Hepatocyte (in vitro differentiated cells): ENCODE results near the gene SHKBP1. TPM values are rescaled to one million over a fixed set of nuclear protein-coding genes. Genes with fewer than 3 reads are reported as not detected.

Experiments used
- DNase-seq: peaks from one replicate; pipeline ENCODE4 v3.0.0-alpha.2; 2016; ENCODE audit warnings: low spot score
- H2AFZ ChIP-seq: fragments of 200-600 bp; sonication (generic); 2 replicates; pipeline ENCODE4 v1.6.0; 2016; ENCODE audit warnings: antibody characterized with exemption, mild to moderate bottlenecking
- H3K27ac ChIP-seq: fragments of 200-600 bp; sonication (generic); 2 replicates; pipeline ENCODE4 v1.5.1; 2016; ENCODE audit warnings: mild to moderate bottlenecking
- H3K27me3 ChIP-seq: fragments of 200-600 bp; sonication (generic); 2 replicates; pipeline ENCODE4 v1.6.1; 2016
- H3K36me3 ChIP-seq: fragments of 200-600 bp; sonication (generic); replicated peaks from 2 replicates; pipeline ENCODE4 v1.5.1; 2016; ENCODE audit warnings: low read depth; ENCODE audit not compliant: insufficient read depth
- H3K4me1 ChIP-seq: fragments of 200-600 bp; sonication (generic); 2 replicates; pipeline ENCODE4 v1.5.1; 2016; ENCODE audit warnings: mild to moderate bottlenecking, moderate library complexity; ENCODE audit not compliant: insufficient read depth
- H3K4me2 ChIP-seq: fragments of 200-600 bp; sonication (generic); 2 replicates; pipeline ENCODE4 v1.6.0; 2016
- H3K4me3 ChIP-seq: fragments of 200-600 bp; sonication (generic); 2 replicates; pipeline ENCODE4 v1.5.1; 2016; ENCODE audit warnings: mild to moderate bottlenecking
- H3K79me2 ChIP-seq: fragments of 200-600 bp; sonication (generic); 2 replicates; pipeline ENCODE4 v1.6.0; 2017; ENCODE audit warnings: mild to moderate bottlenecking
- H3K9me2 ChIP-seq: fragments of 200-600 bp; sonication (generic); replicated peaks from 2 replicates; pipeline ENCODE4 v1.6.0; 2017; ENCODE audit warnings: mild to moderate bottlenecking; ENCODE audit not compliant: insufficient read depth
- H3K9me3 ChIP-seq: fragments of 200-600 bp; sonication (generic); 2 replicates; pipeline ENCODE4 v1.5.1; 2016; ENCODE audit warnings: low read depth, mild to moderate bottlenecking
- H4K20me1 ChIP-seq: fragments of 200-600 bp; sonication (generic); 2 replicates; pipeline ENCODE4 v1.6.0; 2016; ENCODE audit warnings: mild to moderate bottlenecking; ENCODE audit not compliant: insufficient read depth, poor library complexity, severe bottlenecking
- EZH2 ChIP-seq: fragments of 200-600 bp; sonication (generic); IDR thresholded peaks from 2 replicates; pipeline ENCODE4 v1.6.1; 2016; ENCODE audit warnings: antibody characterized with exemption, mild to moderate bottlenecking, borderline replicate concordance
- EZH2phosphoT487 ChIP-seq: fragments of 200-600 bp; sonication (generic); IDR thresholded peaks from one replicate; pipeline ENCODE4 v1.6.1; 2018; ENCODE audit warnings: antibody characterized with exemption, mild to moderate bottlenecking, low read depth, moderate library complexity; ENCODE audit not compliant: unreplicated experiment, severe bottlenecking
- WGBS: methylation state at CpG from one replicate; pipeline ENCODE4 v1.1.6; 2016; ENCODE audit warnings: low lambda C conversion rate; ENCODE audit errors: missing lambda C conversion rate; 5-methylcytosine and 5-hydroxymethylcytosine counted together
- polyA plus RNA-seq: library from polyadenylated mRNA; unstranded; fragments of >200 nt; fragmentation: Nextera tagmentation; extraction: Ambion mirVana; gene quantifications from 2 replicates; pipeline ENCODE4 v1.2.1, GENCODE V29; 2016
- total RNA-seq: library from RNA; depleted of rRNA; stranded (reverse); fragments of >200 nt; gene quantifications from 2 replicates; pipeline ENCODE4 v1.2.3, GENCODE V29; 2014
- TF ChIP-seq, protein P1 (sequence below): fragments of 200-600 bp; sonication (generic); IDR thresholded peaks from 2 replicates; pipeline ENCODE4 v1.5.1; 2016; ENCODE audit warnings: antibody characterized with exemption, mild to moderate bottlenecking; ENCODE audit not compliant: poor library complexity

SHKBP1 gene
- total and polyA plus RNA-seq, 2 experiments from 2014 or later: 44.6 to 83.6 TPM

DNA sequence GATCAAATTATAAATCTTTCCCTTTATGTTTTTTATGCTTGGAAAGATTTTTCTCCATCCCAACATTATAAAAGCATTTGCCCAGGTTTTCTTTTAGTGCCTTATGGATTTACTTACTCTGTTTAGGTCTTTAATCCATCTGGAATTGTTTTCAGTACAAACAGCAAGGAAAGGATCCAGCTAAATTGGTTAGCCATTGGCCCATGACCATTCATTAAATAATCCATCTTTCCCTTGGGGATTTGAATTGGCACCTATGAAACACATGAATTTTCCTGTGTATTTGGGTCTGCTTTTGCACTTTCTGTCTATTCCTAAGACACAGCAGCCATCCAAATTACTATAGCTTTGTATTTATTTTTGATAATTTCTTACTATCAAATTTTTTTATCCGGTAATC lies 28.8 kb upstream of the SHKBP1 start:
- no peak for TF ChIP-seq EZH2phosphoT487
- TF ChIP-seq, protein P1, sequence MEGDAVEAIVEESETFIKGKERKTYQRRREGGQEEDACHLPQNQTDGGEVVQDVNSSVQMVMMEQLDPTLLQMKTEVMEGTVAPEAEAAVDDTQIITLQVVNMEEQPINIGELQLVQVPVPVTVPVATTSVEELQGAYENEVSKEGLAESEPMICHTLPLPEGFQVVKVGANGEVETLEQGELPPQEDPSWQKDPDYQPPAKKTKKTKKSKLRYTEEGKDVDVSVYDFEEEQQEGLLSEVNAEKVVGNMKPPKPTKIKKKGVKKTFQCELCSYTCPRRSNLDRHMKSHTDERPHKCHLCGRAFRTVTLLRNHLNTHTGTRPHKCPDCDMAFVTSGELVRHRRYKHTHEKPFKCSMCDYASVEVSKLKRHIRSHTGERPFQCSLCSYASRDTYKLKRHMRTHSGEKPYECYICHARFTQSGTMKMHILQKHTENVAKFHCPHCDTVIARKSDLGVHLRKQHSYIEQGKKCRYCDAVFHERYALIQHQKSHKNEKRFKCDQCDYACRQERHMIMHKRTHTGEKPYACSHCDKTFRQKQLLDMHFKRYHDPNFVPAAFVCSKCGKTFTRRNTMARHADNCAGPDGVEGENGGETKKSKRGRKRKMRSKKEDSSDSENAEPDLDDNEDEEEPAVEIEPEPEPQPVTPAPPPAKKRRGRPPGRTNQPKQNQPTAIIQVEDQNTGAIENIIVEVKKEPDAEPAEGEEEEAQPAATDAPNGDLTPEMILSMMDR: no peak
- TF ChIP-seq EZH2: no peak
- DNase-seq: no peak
- Histone ChIP-seq H3K4me1 (no peaks in the 10 kb centered on the region), H3K9me3 (no peaks in the 10 kb centered on the region), H3K27me3 (peaks cover 12% of the 10 kb centered on the region), H4K20me1 (no peaks in the 10 kb centered on the region), H3K4me2 (no peak overlapping the region), H3K4me3 (no peak overlapping the region), H3K27ac (no peak overlapping the region), H2AFZ (no peak overlapping the region), H3K36me3 (no peaks in the 10 kb centered on the region), H3K79me2 (no peaks in the 10 kb centered on the region), H3K9me2 (no peaks in the 10 kb centered on the region)
- WGBS: 88% methylated on average over 1 of the region's 1 CpG

DNA sequence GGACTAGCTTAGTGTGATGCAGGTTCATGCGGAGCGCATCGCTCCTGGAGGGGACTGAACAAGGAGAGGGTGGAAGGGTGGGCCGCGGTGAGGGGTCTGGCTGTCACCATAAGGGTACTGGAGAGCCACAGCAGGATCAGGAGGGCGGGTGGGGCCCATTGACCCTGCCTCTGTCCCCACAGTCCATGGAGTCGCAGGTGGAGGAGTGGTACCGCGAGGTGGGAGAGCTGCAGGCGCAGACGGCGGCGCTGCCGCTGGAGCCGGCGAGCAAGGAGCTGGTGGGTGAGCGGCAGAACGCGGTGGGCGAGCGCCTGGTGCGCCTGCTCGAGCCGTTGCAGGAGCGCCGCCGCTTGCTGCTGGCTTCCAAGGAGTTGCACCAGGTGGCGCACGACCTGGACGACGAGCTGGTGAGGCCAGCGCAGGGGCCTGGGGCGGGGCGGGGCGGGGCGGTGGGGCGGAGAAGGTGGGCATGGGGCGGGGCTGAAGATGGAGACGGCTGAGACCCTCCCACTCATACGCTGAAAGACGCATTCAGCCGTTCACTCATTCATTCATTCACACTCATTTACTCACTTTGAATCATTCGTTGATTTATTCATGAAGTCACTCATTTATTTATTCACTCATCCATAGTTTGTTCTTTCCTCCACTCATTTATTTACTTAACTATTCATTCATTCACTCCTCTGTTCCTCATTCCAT lies 27.5 kb upstream of the SHKBP1 start:
- DNase-seq: peak; percentile 81
- Histone ChIP-seq H3K4me3 (no peak overlapping the region), H3K9me3 (no peaks in the 10 kb centered on the region), H3K36me3 (no peaks in the 10 kb centered on the region), H4K20me1 (no peaks in the 10 kb centered on the region), H3K27me3 (peaks cover 25% of the 10 kb centered on the region), H3K27ac (no peak overlapping the region), H3K79me2 (no peaks in the 10 kb centered on the region), H3K9me2 (no peaks in the 10 kb centered on the region), H3K4me2 (peak overlapping the region; percentile 78), H3K4me1 (no peaks in the 10 kb centered on the region), H2AFZ (no peak overlapping the region)
- TF ChIP-seq EZH2phosphoT487 (no peak), EZH2 (no peak)
- TF ChIP-seq, protein P1: peak; percentile 65
- 4% methylated on average over 43 of the region's 43 CpGs for WGBS

DNA sequence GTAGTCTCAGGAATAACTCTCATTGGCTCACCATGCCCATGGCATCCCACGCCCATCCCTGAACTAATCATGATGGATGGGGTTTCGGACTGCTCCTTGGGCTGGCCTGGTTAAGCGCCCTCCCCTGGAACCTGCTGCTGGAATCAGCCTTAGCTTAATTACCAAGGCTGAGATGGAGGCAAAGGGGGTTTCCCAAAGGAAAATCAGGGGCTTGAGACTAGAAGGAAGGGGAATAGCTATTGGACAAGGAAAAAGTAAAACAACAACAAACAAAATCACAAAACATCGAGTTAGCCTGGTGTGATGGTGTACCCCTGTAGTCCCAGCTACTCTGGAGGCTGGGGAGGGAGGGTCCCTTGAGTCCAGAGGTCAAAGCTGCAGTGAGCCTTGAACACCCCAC lies 25.7 kb upstream of the SHKBP1 start:
- Histone ChIP-seq H3K36me3 (no peaks in the 10 kb centered on the region), H3K4me1 (no peaks in the 10 kb centered on the region), H3K79me2 (no peaks in the 10 kb centered on the region), H4K20me1 (no peaks in the 10 kb centered on the region), H3K27ac (no peak overlapping the region), H3K4me2 (no peak overlapping the region), H3K4me3 (no peak overlapping the region), H3K9me3 (no peaks in the 10 kb centered on the region), H3K27me3 (peaks cover 41% of the 10 kb centered on the region), H3K9me2 (no peaks in the 10 kb centered on the region), H2AFZ (no peak overlapping the region)
- WGBS: 73% methylated on average over 4 of the region's 4 CpGs
- DNase-seq: no peak
- TF ChIP-seq, protein P1: no peak
- TF ChIP-seq EZH2 (no peak), EZH2phosphoT487 (no peak)
